Central memory CD8-positive, alpha-beta T cell (primary cell): Measurements from ENCODE around the gene PLXNA4.

Experiments
- ATAC-seq: fragments of 150-1000 bp; cut with Tn5 transposase; replicated peaks from 2 replicates; pipeline ENCODE4 v1.10.0; 2022; ENCODE audit warnings: mild to moderate bottlenecking, moderate FRiP score, moderate number of reproducible peaks; ENCODE audit not compliant: poor library complexity, severe bottlenecking; ENCODE audit errors: extremely low read depth
- DNase-seq, 2 donors: peaks; one replicate each; pipeline ENCODE4 v3.0.0; 2021; ENCODE audit warnings: low spot score in 2 of 2
- H3K27ac Mint-ChIP-seq: one replicate; pipeline ENCODE4 v1.8.0; 2022; ENCODE audit warnings: low read depth, mild to moderate bottlenecking, moderate library complexity, mixed read lengths
- H3K27me3 Mint-ChIP-seq: one replicate; pipeline ENCODE4 v1.8.0; 2022; ENCODE audit warnings: mixed read lengths
- H3K36me3 Mint-ChIP-seq: one replicate; pipeline ENCODE4 v1.8.0; 2022; ENCODE audit warnings: mild to moderate bottlenecking, moderate library complexity, mixed read lengths; ENCODE audit not compliant: insufficient read depth
- H3K4me1 Mint-ChIP-seq: one replicate; pipeline ENCODE4 v1.8.0; 2022; ENCODE audit warnings: mixed read lengths
- H3K4me3 Mint-ChIP-seq: one replicate; pipeline ENCODE4 v1.8.0; 2022; ENCODE audit warnings: mild to moderate bottlenecking, moderate library complexity, mixed read lengths
- H3K9me3 Mint-ChIP-seq: one replicate; pipeline ENCODE4 v1.8.0; 2022; ENCODE audit warnings: mixed read lengths

PLXNA4 gene

GRCh38 chr7:132207782-132208181, 368.5 kb downstream of the PLXNA4 start:
- no peak for ATAC-seq
- no peak overlapping the region for H3K27ac Mint-ChIP-seq
- H3K36me3 Mint-ChIP-seq, result no peaks in the 10 kb centered on the region
- H3K4me3 Mint-ChIP-seq, result no peak overlapping the region
- no peak for DNase-seq
- peaks cover 26% of the 10 kb centered on the region for H3K27me3 Mint-ChIP-seq
- H3K4me1 Mint-ChIP-seq, result no peaks in the 10 kb centered on the region
- no peaks in the 10 kb centered on the region for H3K9me3 Mint-ChIP-seq

GRCh38 chr7:132207211-132207610, 369.1 kb downstream of the PLXNA4 start:
- Mint-ChIP-seq H3K4me1 (no peaks in the 10 kb centered on the region), H3K27ac (no peak overlapping the region), H3K27me3 (peaks cover 26% of the 10 kb centered on the region), H3K36me3 (no peaks in the 10 kb centered on the region), H3K4me3 (no peak overlapping the region), H3K9me3 (no peaks in the 10 kb centered on the region)
- DNase-seq, result no peak
- ATAC-seq, result no peak

GRCh38 chr7:132206594-132206993, 369.7 kb downstream of the PLXNA4 start:
- Mint-ChIP-seq H3K27me3 (peaks cover 26% of the 10 kb centered on the region), H3K4me1 (no peaks in the 10 kb centered on the region), H3K9me3 (no peaks in the 10 kb centered on the region), H3K27ac (no peak overlapping the region), H3K4me3 (no peak overlapping the region), H3K36me3 (no peaks in the 10 kb centered on the region)
- no peak for DNase-seq
- ATAC-seq, result no peak

- H3K36me3 Mint-ChIP-seq, result no peaks in the 10 kb centered on the region
- H3K4me1 Mint-ChIP-seq, result no peaks in the 10 kb centered on the region
- H3K27ac Mint-ChIP-seq, result no peak overlapping the region
- H3K9me3 Mint-ChIP-seq, result no peaks in the 10 kb centered on the region
- H3K4me3 Mint-ChIP-seq, result no peak overlapping the region
- DNase-seq (no peak), ATAC-seq (no peak)
- H3K27me3 Mint-ChIP-seq, result peaks cover 28% of the 10 kb centered on the region
Measured at GRCh38 chr7:132205509-132205908, 370.8 kb downstream of the PLXNA4 start.

GRCh38 chr7:132203021-132203420, 373.2 kb downstream of the PLXNA4 start:
- no peak overlapping the region for H3K27ac Mint-ChIP-seq
- no peak for ATAC-seq
- H3K4me3 Mint-ChIP-seq, result no peak overlapping the region
- no peaks in the 10 kb centered on the region for H3K4me1 Mint-ChIP-seq
- no peaks in the 10 kb centered on the region for H3K9me3 Mint-ChIP-seq
- H3K27me3 Mint-ChIP-seq, result peaks cover 36% of the 10 kb centered on the region
- no peaks in the 10 kb centered on the region for H3K36me3 Mint-ChIP-seq
- no peak for DNase-seq

GRCh38 chr7:132202541-132202940, 373.7 kb downstream of the PLXNA4 start:
- Mint-ChIP-seq H3K36me3 (no peaks in the 10 kb centered on the region), H3K9me3 (no peaks in the 10 kb centered on the region), H3K4me1 (no peaks in the 10 kb centered on the region), H3K27ac (no peak overlapping the region), H3K4me3 (no peak overlapping the region), H3K27me3 (peaks cover 31% of the 10 kb centered on the region)
- DNase-seq (no peak), ATAC-seq (no peak)

GRCh38 chr7:132200141-132200540, 376.1 kb downstream of the PLXNA4 start:
- no peaks in the 10 kb centered on the region for H3K4me1 Mint-ChIP-seq
- H3K27ac Mint-ChIP-seq, result no peak overlapping the region
- no peaks in the 10 kb centered on the region for H3K36me3 Mint-ChIP-seq
- no peaks in the 10 kb centered on the region for H3K9me3 Mint-ChIP-seq
- H3K4me3 Mint-ChIP-seq, result no peak overlapping the region
- H3K27me3 Mint-ChIP-seq, result peaks cover 23% of the 10 kb centered on the region
- ATAC-seq, result no peak
- no peak for DNase-seq

- Mint-ChIP-seq H3K4me1 (no peaks in the 10 kb centered on the region), H3K27me3 (peaks cover 23% of the 10 kb centered on the region), H3K4me3 (no peak overlapping the region), H3K27ac (no peak overlapping the region), H3K36me3 (no peaks in the 10 kb centered on the region), H3K9me3 (no peaks in the 10 kb centered on the region)
- DNase-seq (no peak), ATAC-seq (no peak)
Measured at GRCh38 chr7:132199626-132200025, 376.6 kb downstream of the PLXNA4 start.

GRCh38 chr7:132197772-132198171, 378.5 kb downstream of the PLXNA4 start:
- ATAC-seq (no peak), DNase-seq (no peak)
- Mint-ChIP-seq H3K36me3 (no peaks in the 10 kb centered on the region), H3K4me3 (no peak overlapping the region), H3K9me3 (no peaks in the 10 kb centered on the region), H3K4me1 (no peaks in the 10 kb centered on the region), H3K27ac (no peak overlapping the region), H3K27me3 (peaks cover 10% of the 10 kb centered on the region)

GRCh38 chr7:132193898-132194297, 382.4 kb downstream of the PLXNA4 start:
- no peaks in the 10 kb centered on the region for H3K36me3 Mint-ChIP-seq

GRCh38 chr7:132192809-132193208, 383.5 kb downstream of the PLXNA4 start:
- Mint-ChIP-seq H3K4me3 (no peak overlapping the region), H3K27me3 (no peaks in the 10 kb centered on the region), H3K36me3 (no peaks in the 10 kb centered on the region), H3K4me1 (no peaks in the 10 kb centered on the region), H3K27ac (no peak overlapping the region), H3K9me3 (no peaks in the 10 kb centered on the region)
- no peak for ATAC-seq
- DNase-seq, result no peak

More at GRCh38 chr7:132193898-132194297, 382.4 kb downstream of the PLXNA4 start:
- Mint-ChIP-seq H3K4me3 (no peak overlapping the region), H3K4me1 (no peaks in the 10 kb centered on the region), H3K27ac (no peak overlapping the region), H3K27me3 (no peaks in the 10 kb centered on the region), H3K9me3 (no peaks in the 10 kb centered on the region)
- no peak for DNase-seq
- ATAC-seq, result no peak

- no peak for DNase-seq
- Mint-ChIP-seq H3K4me3 (no peak overlapping the region), H3K27ac (no peak overlapping the region), H3K4me1 (no peaks in the 10 kb centered on the region), H3K27me3 (no peaks in the 10 kb centered on the region), H3K9me3 (peaks cover 6% of the 10 kb centered on the region), H3K36me3 (no peaks in the 10 kb centered on the region)
- no peak for ATAC-seq
Measured at GRCh38 chr7:132191418-132191817, 384.9 kb downstream of the PLXNA4 start.

- ATAC-seq, result no peak
- no peak overlapping the region for H3K27ac Mint-ChIP-seq
- no peaks in the 10 kb centered on the region for H3K36me3 Mint-ChIP-seq
- peaks cover 6% of the 10 kb centered on the region for H3K9me3 Mint-ChIP-seq
- H3K4me1 Mint-ChIP-seq, result no peaks in the 10 kb centered on the region
- no peaks in the 10 kb centered on the region for H3K27me3 Mint-ChIP-seq
- no peak overlapping the region for H3K4me3 Mint-ChIP-seq
- no peak for DNase-seq
Measured at GRCh38 chr7:132190683-132191082, 385.6 kb downstream of the PLXNA4 start.

GRCh38 chr7:132189881-132190280, 386.4 kb downstream of the PLXNA4 start:
- H3K4me3 Mint-ChIP-seq, result no peak overlapping the region
- ATAC-seq, result no peak
- no peaks in the 10 kb centered on the region for H3K36me3 Mint-ChIP-seq
- peaks cover 6% of the 10 kb centered on the region for H3K9me3 Mint-ChIP-seq
- H3K27ac Mint-ChIP-seq, result no peak overlapping the region
- no peaks in the 10 kb centered on the region for H3K4me1 Mint-ChIP-seq
- DNase-seq, result no peak
- H3K27me3 Mint-ChIP-seq, result no peaks in the 10 kb centered on the region
